Testis (tissue), 2 donors: ENCODE results near the gene OFD1.

Experiments
- POLR2A ChIP-seq: fragments of 450-650 bp; IDR thresholded peaks from one replicate; pipeline ENCODE4 v1.6.1; 2017; ENCODE audit warnings: antibody characterized with exemption, mild to moderate bottlenecking, moderate library complexity
- TF ChIP-seq, protein P1 (sequence below), 3 experiments: fragments of 450-650 bp in 2 of 3; fragments of 200-600 bp in 1 of 3; sonication (generic) in 1 of 3; IDR thresholded peaks; one replicate each; pipeline ENCODE4 v1.5.1; 2016 to 2019; ENCODE audit warnings: antibody characterized with exemption in 3 of 3, mild to moderate bottlenecking in 2 of 3, moderate library complexity in 1 of 3

DNA sequence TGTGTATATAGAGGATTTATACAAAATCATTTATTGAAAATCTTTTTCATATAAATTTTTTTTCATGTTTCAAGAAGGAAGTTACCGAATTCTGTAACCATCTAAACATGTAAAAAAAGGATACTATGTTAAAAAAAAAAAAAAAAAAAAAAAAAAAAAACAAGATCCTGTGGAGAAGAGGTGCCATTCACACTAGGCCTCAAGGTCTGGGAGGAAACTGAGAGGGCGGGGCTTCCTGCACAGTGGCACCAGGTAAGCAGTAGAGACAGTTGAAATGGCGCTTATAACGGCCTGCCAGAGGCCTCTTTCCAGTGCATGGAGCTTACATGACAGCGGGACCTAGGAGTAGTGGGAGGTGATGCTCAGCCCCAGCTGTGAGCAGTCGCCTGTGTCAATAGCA is 17.6 kb upstream of the OFD1 start:
- TF ChIP-seq, protein P1, sequence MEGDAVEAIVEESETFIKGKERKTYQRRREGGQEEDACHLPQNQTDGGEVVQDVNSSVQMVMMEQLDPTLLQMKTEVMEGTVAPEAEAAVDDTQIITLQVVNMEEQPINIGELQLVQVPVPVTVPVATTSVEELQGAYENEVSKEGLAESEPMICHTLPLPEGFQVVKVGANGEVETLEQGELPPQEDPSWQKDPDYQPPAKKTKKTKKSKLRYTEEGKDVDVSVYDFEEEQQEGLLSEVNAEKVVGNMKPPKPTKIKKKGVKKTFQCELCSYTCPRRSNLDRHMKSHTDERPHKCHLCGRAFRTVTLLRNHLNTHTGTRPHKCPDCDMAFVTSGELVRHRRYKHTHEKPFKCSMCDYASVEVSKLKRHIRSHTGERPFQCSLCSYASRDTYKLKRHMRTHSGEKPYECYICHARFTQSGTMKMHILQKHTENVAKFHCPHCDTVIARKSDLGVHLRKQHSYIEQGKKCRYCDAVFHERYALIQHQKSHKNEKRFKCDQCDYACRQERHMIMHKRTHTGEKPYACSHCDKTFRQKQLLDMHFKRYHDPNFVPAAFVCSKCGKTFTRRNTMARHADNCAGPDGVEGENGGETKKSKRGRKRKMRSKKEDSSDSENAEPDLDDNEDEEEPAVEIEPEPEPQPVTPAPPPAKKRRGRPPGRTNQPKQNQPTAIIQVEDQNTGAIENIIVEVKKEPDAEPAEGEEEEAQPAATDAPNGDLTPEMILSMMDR (IDR thresholded peaks at IDR 0.05) = no peak
- no peak for TF ChIP-seq POLR2A
